Cardiac septum (tissue), 1 donor: Measurements from ENCODE around the gene CCDC97. TPM values are rescaled to one million over a fixed set of nuclear protein-coding genes. Genes with fewer than 3 reads are reported as not detected.
"Not testable (repeated sequence)": the region's sequence is repeated elsewhere in the genome, so short reads cannot be mapped to it uniquely, and the experiment has no call there.

Source experiments
- DNase-seq: peaks from one replicate; pipeline ENCODE4 v3.0.0-alpha.2; 2020; ENCODE audit warnings: low spot score
- intact Hi-C: fragments of 100-400 bp; cut with DNase I; formaldehyde crosslinking; loops from one replicate; pipeline ENCODE4 v1.14.0; 2022
- long read RNA-seq: library from polyadenylated mRNA; unstranded; transcript quantifications from one replicate; pipeline ENCODE4 v2.0.0, GENCODE V29; 2021
- total RNA-seq: library from RNA; stranded (reverse); fragmentation: NEBNext Ultra II Directional; extraction: Animal tissue kit (Norgen Biotek cat#: 25700); gene quantifications from one replicate; pipeline ENCODE4 v1.2.1, GENCODE V29; 2021
- donor health status: DM: no; HTN: no; CAD: no.

Gene CCDC97
- 17.0 TPM for total RNA-seq
- long read RNA-seq, partial matches to known transcripts = 7 of 29 reads
- long read RNA-seq, other reads (novel, unspliced or antisense) = 18 of 29 reads

- DNase-seq = peak; percentile 96
- intact Hi-C loops = loop anchor here (2.0 to 5.0 kb wide), 2 partner anchors 42 to 45 kb away; partner anchors contain the start of genes HNRNPUL1 and TGFB1
Measured at GRCh38 chr19:41310033-41310831, at the start of gene CCDC97. Gene CCDC97 (plus strand): TSS chr19:41310172. CDS start chr19:41310311, 139 bp downstream.

- no peak for DNase-seq
- intact Hi-C loops = loop anchor here (1.0 to 5.0 kb wide), 4 partner anchors 34 to 166 kb away; partner anchors contain the start of genes B3GNT8 and TGFB1
Measured at GRCh38 chr19:41261474-41262190, 48.3 kb upstream of the CCDC97 start.

- intact Hi-C loops = loop anchor here (2.0 to 5.0 kb wide), 3 partner anchors 36 to 164 kb away; partner anchors contain the start of genes B3GNT8 and TGFB1
- no peak for DNase-seq
Measured at GRCh38 chr19:41263042-41263849, 46.7 kb upstream of the CCDC97 start.

GRCh38 chr19:41263850-41264580 lies 46.0 kb upstream of the CCDC97 start, which contains the start of gene HNRNPUL1:
Gene HNRNPUL1 (plus strand): TSS chr19:41264372. CDS start chr19:41264504, 132 bp downstream.
- peak; percentile 99 for DNase-seq
- intact Hi-C loops = loop anchor here (2.0 to 5.0 kb wide), 5 partner anchors 35 to 163 kb away; partner anchors contain the start of genes B3GNT8, CCDC97 and TGFB1

- DNase-seq = peak; percentile 80
Measured at GRCh38 chr19:41264581-41265394, 45.2 kb upstream of the CCDC97 start.

GRCh38 chr19:41265395-41266153 lies 44.4 kb upstream of the CCDC97 start:
- no peak for DNase-seq
- intact Hi-C loops = loop anchor here (2.0 kb wide), 2 partner anchors 33 to 45 kb away; partner anchors contain the start of gene CCDC97

More at GRCh38 chr19:41264581-41265394, 45.2 kb upstream of the CCDC97 start:
- intact Hi-C loops = loop anchor here (2.0 to 5.0 kb wide), 4 partner anchors 34 to 163 kb away; partner anchors contain the start of genes B3GNT8 and CCDC97

- intact Hi-C loops = no loop called here
- DNase-seq = no peak
Measured at GRCh38 chr19:41269055-41269454, 40.9 kb upstream of the CCDC97 start.

- intact Hi-C loops = no loop called here
Measured at GRCh38 chr19:41269571-41269970, 40.4 kb upstream of the CCDC97 start.

GRCh38 chr19:41273076-41273475 lies 36.9 kb upstream of the CCDC97 start:
- intact Hi-C loops = no loop called here
- DNase-seq = no peak

More at GRCh38 chr19:41269571-41269970, 40.4 kb upstream of the CCDC97 start:
- no peak for DNase-seq

GRCh38 chr19:41274802-41275201 lies 35.2 kb upstream of the CCDC97 start:
- intact Hi-C loops = no loop called here
- DNase-seq = no peak

GRCh38 chr19:41276231-41276630 lies 33.7 kb upstream of the CCDC97 start:
- DNase-seq = no peak
- intact Hi-C loops = no loop called here

- intact Hi-C loops = no loop called here
- no peak for DNase-seq
Measured at GRCh38 chr19:41278478-41278877, 31.5 kb upstream of the CCDC97 start.

- DNase-seq = no peak
- intact Hi-C loops = no loop called here
Measured at GRCh38 chr19:41288673-41289530, 21.1 kb upstream of the CCDC97 start.

- DNase-seq, intact Hi-C loops: not testable (repeated sequence)
Measured at GRCh38 chr19:41289814-41290213, 20.2 kb upstream of the CCDC97 start.

- intact Hi-C loops = no loop called here
- no peak for DNase-seq
Measured at GRCh38 chr19:41294393-41294792, 15.6 kb upstream of the CCDC97 start.

- intact Hi-C loops = no loop called here
- no peak for DNase-seq
Measured at GRCh38 chr19:41295499-41295898, 14.5 kb upstream of the CCDC97 start.
